Stimulated activated CD8-positive, alpha-beta memory T cell treated with anti-CD3 and anti-CD28 coated beads, Interleukin-4, amount 100 ng/mL, for 4 hours (primary cell): Measurements from ENCODE around the gene FANCC.

Source experiments
- DNase-seq, 2 donors: peaks; one replicate each; pipeline ENCODE4 v3.0.0-alpha.2; 2020; ENCODE audit warnings: low read depth in 2 of 2, low spot score in 1 of 2

Gene FANCC

GRCh38 chr9:95193480-95193879 is 124.0 kb downstream of the FANCC start:
- DNase-seq = no peak

- DNase-seq = no peak
Observed at GRCh38 chr9:95193067-95193466, 124.4 kb downstream of the FANCC start.

GRCh38 chr9:95192631-95193030 is 124.9 kb downstream of the FANCC start:
- no peak for DNase-seq

GRCh38 chr9:95190413-95190812 is 127.1 kb downstream of the FANCC start:
- no peak for DNase-seq

GRCh38 chr9:95189251-95190098 is 128.0 kb downstream of the FANCC start:
- no peak for DNase-seq

- DNase-seq = no peak
Observed at GRCh38 chr9:95188459-95188858, 129.1 kb downstream of the FANCC start.

- DNase-seq = no peak
Observed at GRCh38 chr9:95185956-95186355, 131.6 kb downstream of the FANCC start.

- DNase-seq = no peak
Observed at GRCh38 chr9:95182854-95183563, 134.5 kb downstream of the FANCC start.

- DNase-seq = no peak
Observed at GRCh38 chr9:95181835-95182234, 135.7 kb downstream of the FANCC start.

- DNase-seq = no peak
Observed at GRCh38 chr9:95181226-95181818, 136.2 kb downstream of the FANCC start.

GRCh38 chr9:95177617-95178016 is 139.9 kb downstream of the FANCC start:
- DNase-seq = no peak

GRCh38 chr9:95176755-95177319 is 140.7 kb downstream of the FANCC start:
- DNase-seq = no peak

GRCh38 chr9:95175523-95175922 is 142.0 kb downstream of the FANCC start:
- DNase-seq = no peak

- no peak for DNase-seq
Observed at GRCh38 chr9:95174038-95174437, 143.5 kb downstream of the FANCC start.

GRCh38 chr9:95171596-95171995 is 145.9 kb downstream of the FANCC start:
- DNase-seq = no peak

GRCh38 chr9:95171001-95171400 is 146.5 kb downstream of the FANCC start:
- DNase-seq = no peak

- DNase-seq = peak in 1 of 2 donors; percentile 11
Observed at GRCh38 chr9:95167998-95168397, 149.5 kb downstream of the FANCC start.

GRCh38 chr9:95165004-95165403 is 152.5 kb downstream of the FANCC start:
- no peak for DNase-seq

GRCh38 chr9:95157481-95158151 is 159.9 kb downstream of the FANCC start:
- no peak for DNase-seq

GRCh38 chr9:95156074-95156473 is 161.4 kb downstream of the FANCC start:
- DNase-seq = no peak

- no peak for DNase-seq
Observed at GRCh38 chr9:95155220-95155619, 162.3 kb downstream of the FANCC start.
